ENCODE results near the gene TRPM4. TPM values are rescaled to one million over a fixed set of nuclear protein-coding genes. Genes with fewer than 3 reads are reported as not detected.

TRPM4 gene
- total and polyA plus RNA-seq, 12 donors = 20.4 to 100 (median 33.0) TPM

- Histone ChIP-seq H3K36me3 (peaks cover 0 to 45% (median 30%) of the 10 kb centered on the region in 9 donors), H3K9me3 (no peaks in the 10 kb centered on the region), H3K4me1 (peaks cover 14 to 35% (median 19%) of the 10 kb centered on the region in 9 donors), H3K27ac (peak overlapping the region; percentile 77 to 97 (median 90)), H3K4me3 (peak overlapping the region in 7 of 10 donors; percentile 1 to 44 (median 29)), H3K27me3 (no peaks in the 10 kb centered on the region)
- intact Hi-C loops (cut with DNase I) = no loop called here
- 41 to 53% methylated on average over 30 of the region's 30 CpGs for WGBS, 2 donors
- ATAC-seq = peak; percentile 32 to 72 (median 46)
- peak in 3 of 9 donors; percentile 12 to 24 (median 21) for TF ChIP-seq CTCF (IDR thresholded peaks at IDR 0.05)
- DNase-seq = no peak
Observed at GRCh38 chr19:49165865-49166301, 8.3 kb downstream of the TRPM4 start.

GRCh38 chr19:49167857-49168409 is 10.3 kb downstream of the TRPM4 start:
- no peak for ATAC-seq

GRCh38 chr19:49168421-49168820 is 10.8 kb downstream of the TRPM4 start:
- Histone ChIP-seq H3K9me3 (no peaks in the 10 kb centered on the region), H3K4me3 (no peak overlapping the region), H3K27ac (no peak overlapping the region), H3K4me1 (peaks cover 11 to 28% (median 19%) of the 10 kb centered on the region in 9 donors), H3K36me3 (peaks cover 0 to 61% (median 53%) of the 10 kb centered on the region in 9 donors), H3K27me3 (no peaks in the 10 kb centered on the region)
- DNase-seq (no peak), ATAC-seq (no peak)
- intact Hi-C loops (cut with DNase I) = no loop called here
- TF ChIP-seq CTCF (IDR thresholded peaks at IDR 0.05) = no peak
- WGBS, 2 donors = 95 to 96% methylated on average over 23 of the region's 23 CpGs

More at GRCh38 chr19:49167857-49168409, 10.3 kb downstream of the TRPM4 start:
- Histone ChIP-seq H3K4me3 (no peak overlapping the region), H3K36me3 (peaks cover 0 to 56% (median 49%) of the 10 kb centered on the region in 9 donors), H3K27ac (no peak overlapping the region), H3K9me3 (no peaks in the 10 kb centered on the region), H3K4me1 (peaks cover 11 to 29% (median 19%) of the 10 kb centered on the region in 9 donors), H3K27me3 (no peaks in the 10 kb centered on the region)
- 85 to 88% methylated on average over 25 of the region's 25 CpGs for WGBS, 2 donors
- TF ChIP-seq CTCF (IDR thresholded peaks at IDR 0.05) = no peak
- intact Hi-C loops (cut with DNase I) = no loop called here
- DNase-seq = no peak

- H3K4me3 ChIP-seq = no peak overlapping the region
- H3K27ac ChIP-seq = no peak overlapping the region
- intact Hi-C loops (cut with DNase I) = no loop called here
- DNase-seq (no peak), ATAC-seq (no peak)
- H3K27me3 ChIP-seq = no peaks in the 10 kb centered on the region
- 96 to 97% methylated on average over 2 of the region's 2 CpGs for WGBS, 2 donors
- no peaks in the 10 kb centered on the region for H3K4me1 ChIP-seq
- no peaks in the 10 kb centered on the region for H3K9me3 ChIP-seq
- peaks cover 0 to 99% (median 66%) of the 10 kb centered on the region in 9 donors for H3K36me3 ChIP-seq
- no peak for TF ChIP-seq CTCF (IDR thresholded peaks at IDR 0.05)
Observed at GRCh38 chr19:49173198-49173597, 15.6 kb downstream of the TRPM4 start.
